ENCODE data around the gene PTPRN2. TPM values are rescaled to one million over a fixed set of nuclear protein-coding genes. Genes with fewer than 3 reads are reported as not detected.
"Not testable (repeated sequence)": the region's sequence is repeated elsewhere in the genome, so short reads cannot be mapped to it uniquely, and the experiment has no call there.

PTPRN2 gene
- total and polyA plus RNA-seq, 2 donors (not counting 3 experiments of a cell fraction or from before 2014, with no cell fraction given): 0.62 to 0.88 TPM

DNA sequence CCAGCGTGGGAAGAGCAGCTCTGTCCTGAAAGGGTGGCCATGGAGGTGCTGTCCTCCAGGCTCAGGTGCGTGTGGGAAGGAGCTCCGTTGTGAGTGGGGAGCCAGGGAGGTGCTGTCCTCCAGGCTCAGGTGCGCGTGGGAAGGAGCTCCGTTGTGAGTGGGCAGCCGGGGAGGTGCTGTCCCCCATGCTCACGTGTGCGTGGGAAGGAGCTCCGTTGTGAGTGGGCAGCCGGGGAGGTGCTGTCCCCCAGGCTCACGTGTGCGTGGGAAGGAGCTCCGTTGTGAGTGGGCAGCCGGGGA, 691.3 kb downstream of the PTPRN2 start:
- dilution Hi-C loops (cut with MboI; ENCODE audit: extremely low pct_ligation_motif_present, low sequenced_read_pairs); H3K4me2 ChIP-seq (ENCODE audit: insufficient read depth, low read length); H3K4me1 ChIP-seq (ENCODE audit: control insufficient read depth, extremely low read depth, insufficient read depth, low read length); H3K9ac ChIP-seq (replicated peaks; ENCODE audit: extremely low read depth, insufficient read depth, low read length); H2AFZ ChIP-seq (ENCODE audit: low read depth, low read length); CTCF ChIA-PET; H4K20me1 ChIP-seq (replicated peaks; ENCODE audit: control insufficient read depth, extremely low read depth, insufficient read depth, low read length); H3K36me3 ChIP-seq (ENCODE audit: control insufficient read depth in 2 of 2, extremely low read depth in 1 of 2, insufficient read depth in 2 of 2, low read length in 2 of 2); DNase-seq (ENCODE audit: low read depth, low spot score); H3K27me3 ChIP-seq (ENCODE audit: control insufficient read depth in 2 of 2, insufficient read depth in 2 of 2, low read length in 2 of 2); FAIRE-seq; H3K27ac ChIP-seq (ENCODE audit: insufficient read depth, low read depth, low read length); intact Hi-C loops (cut with micrococcal nuclease); BruUV-seq (replicated peaks); POLR2A ChIA-PET; H3K9me3 ChIP-seq (replicated peaks; ENCODE audit: control insufficient read depth, insufficient read depth, low read length); H3K4me3 ChIP-seq (replicated peaks in 1 of 3; ENCODE audit: insufficient read depth in 1 of 3, low read depth in 1 of 3, low read length in 3 of 3); H3K9me1 ChIP-seq (replicated peaks; ENCODE audit: control insufficient read depth, extremely low read depth, insufficient read depth, low read length); H3K79me2 ChIP-seq (ENCODE audit: control insufficient read depth, insufficient read depth, low read length): not testable (repeated sequence)

DNA sequence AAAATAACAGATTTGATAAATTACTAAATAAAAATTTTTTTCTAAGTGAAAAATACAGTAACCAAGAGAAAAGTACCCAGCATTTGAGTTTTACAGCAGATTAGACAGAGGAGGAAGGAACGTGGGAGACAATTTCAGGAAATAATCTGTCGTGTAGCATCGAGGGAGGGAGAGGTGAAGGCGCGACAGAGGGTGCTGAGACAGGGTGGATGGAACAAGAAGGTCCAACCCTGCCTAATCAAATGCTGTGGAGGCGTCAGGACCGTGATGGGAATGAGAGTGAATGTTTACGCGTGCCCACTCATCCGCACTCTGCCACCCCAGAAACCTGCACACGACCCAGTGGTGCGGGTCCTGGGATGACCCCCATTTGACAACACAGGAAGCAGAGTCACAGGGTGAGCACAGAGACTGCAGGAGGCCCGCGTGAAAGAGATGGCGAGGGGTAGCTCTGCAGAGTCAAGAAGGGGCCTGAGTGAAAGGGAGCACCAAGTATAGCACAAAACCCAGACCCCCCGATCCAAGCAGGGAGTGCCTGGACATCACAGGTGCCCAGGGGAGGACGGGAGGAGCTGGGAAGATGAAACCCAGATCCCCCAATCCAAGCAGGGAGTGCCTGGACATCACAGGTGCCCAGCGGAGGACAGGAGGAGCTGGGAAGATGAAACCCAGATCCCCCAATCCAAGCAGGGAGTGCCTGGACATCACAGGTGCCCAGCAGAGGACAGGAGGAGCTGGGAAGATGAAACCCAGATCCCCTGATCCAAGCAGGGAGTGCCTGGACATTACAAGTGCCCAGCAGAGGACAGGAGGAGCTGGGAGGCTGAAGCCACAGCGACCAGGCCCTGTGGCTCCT, 691.9 kb downstream of the PTPRN2 start:
- no peak overlapping the region for H3K27ac ChIP-seq (ENCODE audit: insufficient read depth, low read depth, low read length)
- no peak overlapping the region for H3K4me2 ChIP-seq (ENCODE audit: insufficient read depth, low read length)
- no peaks in the 10 kb centered on the region for H4K20me1 ChIP-seq (replicated peaks; ENCODE audit: control insufficient read depth, extremely low read depth, insufficient read depth, low read length)
- no peaks in the 10 kb centered on the region for H3K4me1 ChIP-seq (ENCODE audit: control insufficient read depth, extremely low read depth, insufficient read depth, low read length)
- H3K79me2 ChIP-seq (ENCODE audit: control insufficient read depth, insufficient read depth, low read length): no peaks in the 10 kb centered on the region
- dilution Hi-C loops (cut with MboI; ENCODE audit: extremely low pct_ligation_motif_present, low sequenced_read_pairs) (no loop called here), intact Hi-C loops (cut with micrococcal nuclease) (no loop called here)
- H3K9ac ChIP-seq (replicated peaks; ENCODE audit: extremely low read depth, insufficient read depth, low read length): no peak overlapping the region
- POLR2A ChIA-PET: no interaction called here
- TF ChIP-seq GATA2 (IDR thresholded peaks at IDR 0.05; ENCODE audit: insufficient read depth, insufficient read length, low read depth, low read length) (no peak), EZH2 (IDR thresholded peaks at IDR 0.05; ENCODE audit: borderline replicate concordance, low read depth, low read length, severe bottlenecking) (no peak)
- TF ChIP-seq, protein P1, sequence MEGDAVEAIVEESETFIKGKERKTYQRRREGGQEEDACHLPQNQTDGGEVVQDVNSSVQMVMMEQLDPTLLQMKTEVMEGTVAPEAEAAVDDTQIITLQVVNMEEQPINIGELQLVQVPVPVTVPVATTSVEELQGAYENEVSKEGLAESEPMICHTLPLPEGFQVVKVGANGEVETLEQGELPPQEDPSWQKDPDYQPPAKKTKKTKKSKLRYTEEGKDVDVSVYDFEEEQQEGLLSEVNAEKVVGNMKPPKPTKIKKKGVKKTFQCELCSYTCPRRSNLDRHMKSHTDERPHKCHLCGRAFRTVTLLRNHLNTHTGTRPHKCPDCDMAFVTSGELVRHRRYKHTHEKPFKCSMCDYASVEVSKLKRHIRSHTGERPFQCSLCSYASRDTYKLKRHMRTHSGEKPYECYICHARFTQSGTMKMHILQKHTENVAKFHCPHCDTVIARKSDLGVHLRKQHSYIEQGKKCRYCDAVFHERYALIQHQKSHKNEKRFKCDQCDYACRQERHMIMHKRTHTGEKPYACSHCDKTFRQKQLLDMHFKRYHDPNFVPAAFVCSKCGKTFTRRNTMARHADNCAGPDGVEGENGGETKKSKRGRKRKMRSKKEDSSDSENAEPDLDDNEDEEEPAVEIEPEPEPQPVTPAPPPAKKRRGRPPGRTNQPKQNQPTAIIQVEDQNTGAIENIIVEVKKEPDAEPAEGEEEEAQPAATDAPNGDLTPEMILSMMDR (IDR thresholded peaks at IDR 0.05; ENCODE audit: extremely low read depth in 1 of 2, insufficient read depth in 1 of 2, low read depth in 1 of 2, low read length in 2 of 2): no peak
- H2AFZ ChIP-seq (ENCODE audit: low read depth, low read length): no peak overlapping the region
- H3K9me1 ChIP-seq (replicated peaks; ENCODE audit: control insufficient read depth, extremely low read depth, insufficient read depth, low read length): no peaks in the 10 kb centered on the region
- no peaks in the 10 kb centered on the region for H3K36me3 ChIP-seq (ENCODE audit: control insufficient read depth in 2 of 2, extremely low read depth in 1 of 2, insufficient read depth in 2 of 2, low read length in 2 of 2)
- FAIRE-seq: no peak
- CTCF ChIA-PET: no interaction called here
- no peaks in the 10 kb centered on the region for H3K27me3 ChIP-seq (ENCODE audit: control insufficient read depth in 2 of 2, insufficient read depth in 2 of 2, low read length in 2 of 2)
- peaks cover 8% of the 10 kb centered on the region for H3K9me3 ChIP-seq (replicated peaks; ENCODE audit: control insufficient read depth, insufficient read depth, low read length)
- no peak for DNase-seq (ENCODE audit: low read depth, low spot score)
- H3K4me3 ChIP-seq (replicated peaks in 1 of 3; ENCODE audit: insufficient read depth in 1 of 3, low read depth in 1 of 3, low read length in 3 of 3): no peak overlapping the region
- BruUV-seq (replicated peaks): no TSS peak

DNA sequence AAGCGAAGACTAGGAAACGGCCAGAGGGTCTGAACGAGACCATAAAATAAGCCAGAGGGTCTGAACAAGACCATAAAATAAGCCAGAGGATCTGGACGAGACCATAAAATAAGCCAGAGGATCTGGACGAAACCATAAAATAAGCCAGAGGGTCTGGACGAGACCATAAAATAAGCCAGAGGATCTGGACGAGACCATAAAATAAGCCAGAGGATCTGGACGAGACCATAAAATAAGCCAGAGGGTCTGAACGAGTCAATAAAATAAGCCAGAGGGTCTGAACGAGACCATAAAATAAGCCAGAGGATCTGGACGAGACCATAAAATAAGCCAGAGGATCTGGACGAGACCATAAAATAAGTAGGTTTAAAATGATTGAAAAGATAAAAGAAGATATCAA, 692.5 kb downstream of the PTPRN2 start:
- dilution Hi-C loops (cut with MboI; ENCODE audit: extremely low pct_ligation_motif_present, low sequenced_read_pairs); H3K79me2 ChIP-seq (ENCODE audit: control insufficient read depth, insufficient read depth, low read length); H3K36me3 ChIP-seq (ENCODE audit: control insufficient read depth in 2 of 2, extremely low read depth in 1 of 2, insufficient read depth in 2 of 2, low read length in 2 of 2); H3K4me2 ChIP-seq (ENCODE audit: insufficient read depth, low read length); H2AFZ ChIP-seq (ENCODE audit: low read depth, low read length); H4K20me1 ChIP-seq (replicated peaks; ENCODE audit: control insufficient read depth, extremely low read depth, insufficient read depth, low read length); POLR2A ChIA-PET; H3K9ac ChIP-seq (replicated peaks; ENCODE audit: extremely low read depth, insufficient read depth, low read length); DNase-seq (ENCODE audit: low read depth, low spot score); intact Hi-C loops (cut with micrococcal nuclease); H3K9me1 ChIP-seq (replicated peaks; ENCODE audit: control insufficient read depth, extremely low read depth, insufficient read depth, low read length); H3K9me3 ChIP-seq (replicated peaks; ENCODE audit: control insufficient read depth, insufficient read depth, low read length); H3K27me3 ChIP-seq (ENCODE audit: control insufficient read depth in 2 of 2, insufficient read depth in 2 of 2, low read length in 2 of 2); H3K27ac ChIP-seq (ENCODE audit: insufficient read depth, low read depth, low read length); CTCF ChIA-PET; H3K4me3 ChIP-seq (replicated peaks in 1 of 3; ENCODE audit: insufficient read depth in 1 of 3, low read depth in 1 of 3, low read length in 3 of 3); FAIRE-seq; BruUV-seq (replicated peaks); H3K4me1 ChIP-seq (ENCODE audit: control insufficient read depth, extremely low read depth, insufficient read depth, low read length): not testable (repeated sequence)

All from endothelial cell of umbilical vein (primary cell).